WTC11 (cell line): Measurements from ENCODE around the gene DOCK1.

Source experiments
- ATF2 ChIP-seq: sonication (generic); formaldehyde crosslinking; IDR thresholded peaks from 2 replicates; pipeline ENCODE4 v1.8.1; 2022; ENCODE audit warnings: low read depth, missing genetic modification reagents, borderline replicate concordance
- CTCF ChIP-seq: fragments of 200-600 bp; IDR thresholded peaks from 2 replicates; pipeline ENCODE4 v1.8.0; 2022; ENCODE audit warnings: antibody characterized with exemption
- ESRRA ChIP-seq: sonication (generic); formaldehyde crosslinking; IDR thresholded peaks from 2 replicates; pipeline ENCODE4 v1.8.1; 2022; ENCODE audit warnings: mild to moderate bottlenecking, missing genetic modification reagents, borderline replicate concordance
- ZBTB21 ChIP-seq: sonication (generic); formaldehyde crosslinking; IDR thresholded peaks from 2 replicates; pipeline ENCODE4 v1.8.1; 2023; ENCODE audit warnings: mild to moderate bottlenecking, missing genetic modification reagents, borderline replicate concordance

- TF ChIP-seq ATF2 (CRISPR knock-in tag) = no peak
- TF ChIP-seq ESRRA (CRISPR knock-in tag) = no peak
- TF ChIP-seq ZBTB21 = no peak
- no peak for TF ChIP-seq CTCF
Observed at GRCh38 chr10:127262606-127263005, 357.4 kb downstream of the DOCK1 start.
